GM12878 (cell line): ENCODE data around the gene PGGT1B. TPM values are rescaled to one million over a fixed set of nuclear protein-coding genes. Genes with fewer than 3 reads are reported as not detected.
A peak's percentile ranks its signal among the peaks of the same experiment; 100 is the strongest.

Experiments used
- ATF7 ChIP-seq: fragments of 450-650 bp; IDR thresholded peaks from 2 replicates; pipeline ENCODE4 v1.6.1; 2016; ENCODE audit warnings: low read depth, mild to moderate bottlenecking
- BHLHE40 ChIP-seq, 2 experiments: fragments of 450-650 bp in 1 of 2; IDR thresholded peaks; 2 replicates each; pipeline ENCODE4 v1.6.1; 2011 to 2017; ENCODE audit warnings: low read depth in 2 of 2, borderline replicate concordance in 1 of 2, improper control_type of control experiment in 1 of 2, low read length in 1 of 2, mild to moderate bottlenecking in 1 of 2
- CEBPB ChIP-seq, 2 experiments: fragments of 150-350 bp in 1 of 2; IDR thresholded peaks; 2 replicates each; pipeline ENCODE4 v1.6.1; 2012 to 2014; ENCODE audit warnings: low read depth in 2 of 2, low read length in 2 of 2, borderline replicate concordance in 1 of 2, inconsistent platforms in 1 of 2
- GATAD2B ChIP-seq: fragments of 450-650 bp; conservative IDR thresholded peaks from 2 replicates; pipeline ENCODE4 v1.6.1; 2017; ENCODE audit warnings: low read depth, mild to moderate bottlenecking, moderate library complexity
- HCFC1 ChIP-seq: fragments of 150-350 bp; IDR thresholded peaks from 2 replicates; pipeline ENCODE4 v1.6.1; 2014; ENCODE audit warnings: low read length
- IRF4 ChIP-seq: IDR thresholded peaks from 2 replicates; pipeline ENCODE4 v1.6.1; 2011; ENCODE audit warnings: low read depth, low read length
- KLF5 ChIP-seq: fragments of 450-650 bp; IDR thresholded peaks from 2 replicates; pipeline ENCODE4 v1.6.1; 2014; ENCODE audit warnings: mild to moderate bottlenecking; ENCODE audit not compliant: partially characterized antibody
- LARP7 ChIP-seq: fragments of 450-650 bp; IDR thresholded peaks from 2 replicates; pipeline ENCODE4 v1.6.1; 2017; ENCODE audit warnings: mild to moderate bottlenecking
- POLR2AphosphoS2 ChIP-seq: IDR thresholded peaks from 2 replicates; pipeline ENCODE4 v1.6.1; 2011; ENCODE audit warnings: low read depth, mild to moderate bottlenecking, low read length, improper control_type of control experiment, moderate library complexity
- RAD21 ChIP-seq: IDR thresholded peaks from 2 replicates; pipeline ENCODE4 v1.6.1; 2011; ENCODE audit warnings: mild to moderate bottlenecking, low read depth, low read length, moderate library complexity; ENCODE audit not compliant: insufficient read depth
- RFX5 ChIP-seq: IDR thresholded peaks from 2 replicates; pipeline ENCODE4 v1.6.1; 2011; ENCODE audit warnings: low read depth, low read length, improper control_type of control experiment
- ZBED1 ChIP-seq: IDR thresholded peaks from 2 replicates; pipeline ENCODE4 v1.6.1; 2016; ENCODE audit warnings: borderline replicate concordance
- ZNF207 ChIP-seq: fragments of 450-650 bp; IDR thresholded peaks from 2 replicates; pipeline ENCODE4 v1.6.1; 2014; ENCODE audit warnings: antibody characterized with exemption, mild to moderate bottlenecking, borderline replicate concordance
- ZNF24 ChIP-seq: fragments of 450-650 bp; IDR thresholded peaks from 2 replicates; pipeline ENCODE4 v1.6.1; 2017; ENCODE audit warnings: antibody characterized with exemption, mild to moderate bottlenecking
- ZNF384 ChIP-seq: IDR thresholded peaks from 2 replicates; pipeline ENCODE4 v1.6.1; 2012; ENCODE audit warnings: low read depth, mild to moderate bottlenecking, low read length, improper control_type of control experiment, borderline replicate concordance
- polyA plus RNA-seq, 11 experiments: library from polyadenylated mRNA; depleted of rRNA in 4 of 11; unstranded in 6 of 11; stranded (reverse) in 5 of 11; fragments of >200 nt; fragmentation: Nextera tagmentation in 4 of 11; fragmentation: Illumina TruSeq in 1 of 11; extraction: Ambion mirVana in 4 of 11; extraction: Trizol in 1 of 11; gene quantifications; 1 replicate in 1 of 11; 2 replicates in 10 of 11; pipeline versions ENCODE4 v1.2.1 to v1.2.3, GENCODE V29; 2011 to 2016; ENCODE audit warnings: inconsistent platforms in 2 of 11, missing spikeins in 2 of 11, low read depth in 1 of 11
- total RNA-seq, 4 experiments: library from RNA; depleted of rRNA in 3 of 4; stranded (reverse); fragments of >200 nt in 3 of 4; fragmentation: Illumina TruSeq in 1 of 4; extraction: Trizol in 1 of 4; gene quantifications; 2 replicates each; pipeline versions ENCODE4 v1.2.1 to v1.2.3, GENCODE V29; 2013 to 2021
- TF ChIP-seq, protein P1 (sequence below): fragments of 150-350 bp; IDR thresholded peaks from 2 replicates; pipeline ENCODE4 v1.6.1; 2016; ENCODE audit warnings: low read depth, low read length
- TF ChIP-seq, protein P2 (sequence below): IDR thresholded peaks from 2 replicates; pipeline ENCODE4 v1.6.1; 2011; ENCODE audit warnings: mild to moderate bottlenecking, low read depth, low read length, moderate library complexity; ENCODE audit not compliant: insufficient replicate concordance
- TF ChIP-seq, protein P3 (sequence below): IDR thresholded peaks from 2 replicates; pipeline ENCODE4 v1.6.1; 2011; ENCODE audit warnings: low read depth, low read length, improper control_type of control experiment, borderline replicate concordance
- TF ChIP-seq, protein P4 (sequence below): fragments of 450-650 bp; IDR thresholded peaks from 2 replicates; pipeline ENCODE4 v1.6.1; 2017; ENCODE audit warnings: mild to moderate bottlenecking, moderate library complexity

The PGGT1B gene
- total and polyA plus RNA-seq, 10 of the 15 experiments (the other 5 are each of a cell fraction or from before 2014, with no cell fraction given), result 5.0 to 38.4 (median 13.9) TPM

DNA sequence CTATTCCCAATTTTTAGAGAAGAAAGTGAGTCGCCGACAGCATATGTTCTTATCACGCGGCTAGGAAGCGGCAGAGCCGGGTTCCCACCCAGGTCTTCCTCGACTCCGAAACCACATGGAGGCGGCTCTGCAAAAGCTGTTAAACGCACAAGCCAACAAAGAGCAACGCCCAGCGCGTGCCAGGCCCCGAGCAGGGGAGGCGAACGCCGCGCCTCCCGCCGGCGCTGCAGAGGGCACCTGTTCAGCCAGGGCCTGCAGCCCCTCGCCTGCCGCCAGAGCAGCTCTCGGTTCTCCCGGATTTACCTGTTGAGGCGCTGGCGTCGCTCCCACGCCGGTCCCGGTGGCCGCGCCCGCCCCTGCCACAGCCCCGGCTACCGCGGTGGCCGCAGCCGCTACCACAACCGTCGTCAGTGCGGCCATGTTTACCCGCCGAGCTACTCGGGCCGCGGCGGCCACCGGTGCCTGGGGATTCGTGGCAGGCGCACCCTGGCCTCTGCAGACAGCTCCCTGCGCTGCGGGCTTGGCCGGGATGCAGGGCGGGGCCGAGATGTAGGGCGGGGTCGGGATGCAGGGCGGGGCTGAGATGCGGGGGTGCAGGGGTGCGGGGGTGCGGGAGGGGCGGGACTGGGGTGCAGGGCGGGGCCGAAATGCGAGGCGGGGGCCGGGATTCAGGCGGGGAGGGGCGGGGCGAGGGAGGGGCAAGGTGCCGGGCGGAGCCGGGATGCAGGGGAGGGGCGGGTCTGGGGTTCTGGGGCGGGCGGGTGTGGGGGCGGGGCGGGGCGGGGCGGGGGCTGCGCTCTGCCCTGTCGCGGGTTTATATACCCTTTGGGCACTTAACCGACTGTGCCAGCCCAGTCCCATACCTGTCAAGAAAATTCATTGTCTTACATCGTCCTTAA is 33.7 kb upstream of the PGGT1B start, which contains the start of gene CCDC112 (continued):
- TF ChIP-seq RAD21, result no peak
- TF ChIP-seq POLR2AphosphoS2, result no peak
- TF ChIP-seq, protein P1, sequence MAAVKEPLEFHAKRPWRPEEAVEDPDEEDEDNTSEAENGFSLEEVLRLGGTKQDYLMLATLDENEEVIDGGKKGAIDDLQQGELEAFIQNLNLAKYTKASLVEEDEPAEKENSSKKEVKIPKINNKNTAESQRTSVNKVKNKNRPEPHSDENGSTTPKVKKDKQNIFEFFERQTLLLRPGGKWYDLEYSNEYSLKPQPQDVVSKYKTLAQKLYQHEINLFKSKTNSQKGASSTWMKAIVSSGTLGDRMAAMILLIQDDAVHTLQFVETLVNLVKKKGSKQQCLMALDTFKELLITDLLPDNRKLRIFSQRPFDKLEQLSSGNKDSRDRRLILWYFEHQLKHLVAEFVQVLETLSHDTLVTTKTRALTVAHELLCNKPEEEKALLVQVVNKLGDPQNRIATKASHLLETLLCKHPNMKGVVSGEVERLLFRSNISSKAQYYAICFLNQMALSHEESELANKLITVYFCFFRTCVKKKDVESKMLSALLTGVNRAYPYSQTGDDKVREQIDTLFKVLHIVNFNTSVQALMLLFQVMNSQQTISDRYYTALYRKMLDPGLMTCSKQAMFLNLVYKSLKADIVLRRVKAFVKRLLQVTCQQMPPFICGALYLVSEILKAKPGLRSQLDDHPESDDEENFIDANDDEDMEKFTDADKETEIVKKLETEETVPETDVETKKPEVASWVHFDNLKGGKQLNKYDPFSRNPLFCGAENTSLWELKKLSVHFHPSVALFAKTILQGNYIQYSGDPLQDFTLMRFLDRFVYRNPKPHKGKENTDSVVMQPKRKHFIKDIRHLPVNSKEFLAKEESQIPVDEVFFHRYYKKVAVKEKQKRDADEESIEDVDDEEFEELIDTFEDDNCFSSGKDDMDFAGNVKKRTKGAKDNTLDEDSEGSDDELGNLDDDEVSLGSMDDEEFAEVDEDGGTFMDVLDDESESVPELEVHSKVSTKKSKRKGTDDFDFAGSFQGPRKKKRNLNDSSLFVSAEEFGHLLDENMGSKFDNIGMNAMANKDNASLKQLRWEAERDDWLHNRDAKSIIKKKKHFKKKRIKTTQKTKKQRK, result no peak
- TF ChIP-seq KLF5, result no peak
- TF ChIP-seq, protein P2, sequence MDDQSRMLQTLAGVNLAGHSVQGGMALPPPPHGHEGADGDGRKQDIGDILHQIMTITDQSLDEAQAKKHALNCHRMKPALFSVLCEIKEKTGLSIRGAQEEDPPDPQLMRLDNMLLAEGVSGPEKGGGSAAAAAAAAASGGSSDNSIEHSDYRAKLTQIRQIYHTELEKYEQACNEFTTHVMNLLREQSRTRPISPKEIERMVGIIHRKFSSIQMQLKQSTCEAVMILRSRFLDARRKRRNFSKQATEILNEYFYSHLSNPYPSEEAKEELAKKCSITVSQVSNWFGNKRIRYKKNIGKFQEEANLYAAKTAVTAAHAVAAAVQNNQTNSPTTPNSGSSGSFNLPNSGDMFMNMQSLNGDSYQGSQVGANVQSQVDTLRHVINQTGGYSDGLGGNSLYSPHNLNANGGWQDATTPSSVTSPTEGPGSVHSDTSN, result no peak
- TF ChIP-seq, protein P3, sequence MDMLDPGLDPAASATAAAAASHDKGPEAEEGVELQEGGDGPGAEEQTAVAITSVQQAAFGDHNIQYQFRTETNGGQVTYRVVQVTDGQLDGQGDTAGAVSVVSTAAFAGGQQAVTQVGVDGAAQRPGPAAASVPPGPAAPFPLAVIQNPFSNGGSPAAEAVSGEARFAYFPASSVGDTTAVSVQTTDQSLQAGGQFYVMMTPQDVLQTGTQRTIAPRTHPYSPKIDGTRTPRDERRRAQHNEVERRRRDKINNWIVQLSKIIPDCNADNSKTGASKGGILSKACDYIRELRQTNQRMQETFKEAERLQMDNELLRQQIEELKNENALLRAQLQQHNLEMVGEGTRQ, result no peak
- TF ChIP-seq ZBED1, result no peak
- TF ChIP-seq GATAD2B, result peak; percentile 80; the same call in 1 of the 2 replicates
- peak; percentile 69 for TF ChIP-seq LARP7
- TF ChIP-seq, protein P4, sequence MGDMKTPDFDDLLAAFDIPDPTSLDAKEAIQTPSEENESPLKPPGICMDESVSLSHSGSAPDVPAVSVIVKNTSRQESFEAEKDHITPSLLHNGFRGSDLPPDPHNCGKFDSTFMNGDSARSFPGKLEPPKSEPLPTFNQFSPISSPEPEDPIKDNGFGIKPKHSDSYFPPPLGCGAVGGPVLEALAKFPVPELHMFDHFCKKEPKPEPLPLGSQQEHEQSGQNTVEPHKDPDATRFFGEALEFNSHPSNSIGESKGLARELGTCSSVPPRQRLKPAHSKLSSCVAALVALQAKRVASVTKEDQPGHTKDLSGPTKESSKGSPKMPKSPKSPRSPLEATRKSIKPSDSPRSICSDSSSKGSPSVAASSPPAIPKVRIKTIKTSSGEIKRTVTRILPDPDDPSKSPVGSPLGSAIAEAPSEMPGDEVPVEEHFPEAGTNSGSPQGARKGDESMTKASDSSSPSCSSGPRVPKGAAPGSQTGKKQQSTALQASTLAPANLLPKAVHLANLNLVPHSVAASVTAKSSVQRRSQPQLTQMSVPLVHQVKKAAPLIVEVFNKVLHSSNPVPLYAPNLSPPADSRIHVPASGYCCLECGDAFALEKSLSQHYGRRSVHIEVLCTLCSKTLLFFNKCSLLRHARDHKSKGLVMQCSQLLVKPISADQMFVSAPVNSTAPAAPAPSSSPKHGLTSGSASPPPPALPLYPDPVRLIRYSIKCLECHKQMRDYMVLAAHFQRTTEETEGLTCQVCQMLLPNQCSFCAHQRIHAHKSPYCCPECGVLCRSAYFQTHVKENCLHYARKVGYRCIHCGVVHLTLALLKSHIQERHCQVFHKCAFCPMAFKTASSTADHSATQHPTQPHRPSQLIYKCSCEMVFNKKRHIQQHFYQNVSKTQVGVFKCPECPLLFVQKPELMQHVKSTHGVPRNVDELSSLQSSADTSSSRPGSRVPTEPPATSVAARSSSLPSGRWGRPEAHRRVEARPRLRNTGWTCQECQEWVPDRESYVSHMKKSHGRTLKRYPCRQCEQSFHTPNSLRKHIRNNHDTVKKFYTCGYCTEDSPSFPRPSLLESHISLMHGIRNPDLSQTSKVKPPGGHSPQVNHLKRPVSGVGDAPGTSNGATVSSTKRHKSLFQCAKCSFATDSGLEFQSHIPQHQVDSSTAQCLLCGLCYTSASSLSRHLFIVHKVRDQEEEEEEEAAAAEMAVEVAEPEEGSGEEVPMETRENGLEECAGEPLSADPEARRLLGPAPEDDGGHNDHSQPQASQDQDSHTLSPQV, result no peak
- no peak for TF ChIP-seq ZNF24
- no peak for TF ChIP-seq RFX5
- no peak for TF ChIP-seq ZNF384
- peak in 1 of 2 experiments; percentile 64; a peak in 2 of 4 replicates for TF ChIP-seq BHLHE40 (IDR thresholded peaks at IDR 0.05; ENCODE audit: borderline replicate concordance in 1 of 2, low read depth in 2 of 2, low read length in 1 of 2)
- TF ChIP-seq ZNF207, result no peak
- TF ChIP-seq ATF7, result no peak
- no peak for TF ChIP-seq HCFC1
- TF ChIP-seq IRF4, result no peak
- no peak for TF ChIP-seq CEBPB (IDR thresholded peaks at IDR 0.05; ENCODE audit: borderline replicate concordance in 1 of 2, low read depth in 2 of 2, low read length in 2 of 2)
